HEK293T (cell line): ENCODE data around the gene NGEF.

Experiments
- CTCF ChIA-PET: fragments of 350-600 bp; formaldehyde crosslinking; extraction: SDS; loops from one replicate; lab custom pipeline; 2021; ENCODE audit warnings: antibody characterized with exemption, inconsistent platforms; lab: Yijun Ruan, JAX
- POLR2A ChIA-PET: fragments of 350-600 bp; formaldehyde crosslinking; extraction: SDS; loops from one replicate; lab custom pipeline; 2020; ENCODE audit warnings: antibody characterized with exemption, inconsistent platforms; lab: Yijun Ruan, JAX
- DNase-seq: peaks from one replicate; pipeline ENCODE4 v3.0.0; 2012; ENCODE audit warnings: mixed read lengths; ENCODE audit errors: extremely low spot score
- ARNT ChIP-seq: fragments of 450-650 bp; IDR thresholded peaks from 2 replicates; pipeline ENCODE4 v1.6.1; 2017; ENCODE audit warnings: mild to moderate bottlenecking
- BHLHE40 ChIP-seq: fragments of 450-650 bp; IDR thresholded peaks from 2 replicates; pipeline ENCODE4 v1.6.1; 2016; ENCODE audit warnings: mild to moderate bottlenecking, moderate library complexity, borderline replicate concordance
- CTBP1 ChIP-seq: fragments of 450-650 bp; IDR thresholded peaks from 2 replicates; pipeline ENCODE4 v1.6.1; 2016; ENCODE audit warnings: borderline replicate concordance
- ELF4 ChIP-seq: fragments of 450-650 bp; IDR thresholded peaks from 2 replicates; pipeline ENCODE4 v1.6.1; 2017; ENCODE audit warnings: antibody characterized with exemption
- FOXA1 ChIP-seq: fragments of 450-650 bp; IDR thresholded peaks from 2 replicates; pipeline ENCODE4 v1.6.1; 2016; ENCODE audit warnings: mild to moderate bottlenecking
- FOXK2 ChIP-seq: fragments of 450-650 bp; IDR thresholded peaks from 2 replicates; pipeline ENCODE4 v1.6.1; 2016; ENCODE audit warnings: mild to moderate bottlenecking
- FOXM1 ChIP-seq: fragments of 450-650 bp; IDR thresholded peaks from 2 replicates; pipeline ENCODE4 v1.6.1; 2017; ENCODE audit warnings: mild to moderate bottlenecking, borderline replicate concordance
- HDGF ChIP-seq: fragments of 450-650 bp; IDR thresholded peaks from 2 replicates; pipeline ENCODE4 v1.6.1; 2017; ENCODE audit warnings: antibody characterized with exemption, borderline replicate concordance
- L3MBTL2 ChIP-seq: fragments of 450-650 bp; conservative IDR thresholded peaks from 2 replicates; pipeline ENCODE4 v1.6.1; 2016; ENCODE audit warnings: mild to moderate bottlenecking
- LEF1 ChIP-seq: fragments of 450-650 bp; IDR thresholded peaks from 2 replicates; pipeline ENCODE4 v1.6.1; 2017; ENCODE audit warnings: mild to moderate bottlenecking, borderline replicate concordance
- NFRKB ChIP-seq: fragments of 450-650 bp; IDR thresholded peaks from 2 replicates; pipeline ENCODE4 v1.6.1; 2016; ENCODE audit warnings: mild to moderate bottlenecking, moderate library complexity
- PKNOX1 ChIP-seq: fragments of 450-650 bp; IDR thresholded peaks from 2 replicates; pipeline ENCODE4 v1.6.1; 2016
- SP1 ChIP-seq: fragments of 450-650 bp; IDR thresholded peaks from 2 replicates; pipeline ENCODE4 v1.6.1; 2017
- SUZ12 ChIP-seq: fragments of 450-650 bp; IDR thresholded peaks from 2 replicates; pipeline ENCODE4 v1.6.1; 2016; ENCODE audit warnings: mild to moderate bottlenecking
- TARDBP ChIP-seq: fragments of 450-650 bp; IDR thresholded peaks from 2 replicates; pipeline ENCODE4 v1.6.1; 2016
- ZNF384 ChIP-seq: fragments of 450-650 bp; IDR thresholded peaks from 2 replicates; pipeline ENCODE4 v1.6.1; 2016

Gene NGEF

GRCh38 chr2:232970051-232970450, 43.0 kb downstream of the NGEF start:
- CTCF ChIA-PET: no interaction called here

GRCh38 chr2:232967474-232967873, 45.6 kb downstream of the NGEF start:
- ChIA-PET CTCF (no interaction called here), POLR2A (no interaction called here)
- TF ChIP-seq ARNT (no peak), PKNOX1 (no peak), SP1 (no peak), HDGF (no peak), TARDBP (no peak), FOXK2 (no peak), NFRKB (no peak), BHLHE40 (no peak)
- DNase-seq: no peak

More at GRCh38 chr2:232970051-232970450, 43.0 kb downstream of the NGEF start:
- POLR2A ChIA-PET: no interaction called here
- TF ChIP-seq SP1 (no peak), FOXM1 (no peak), FOXK2 (no peak), TARDBP (no peak), PKNOX1 (no peak), ELF4 (no peak), NFRKB (no peak), LEF1 (no peak), ARNT (no peak), L3MBTL2 (no peak), SUZ12 (no peak), FOXA1 (no peak), BHLHE40 (no peak), CTBP1 (no peak)
- DNase-seq: no peak

- DNase-seq: no peak
- ChIA-PET POLR2A (no interaction called here), CTCF (no interaction called here)
- TF ChIP-seq SP1 (no peak), ELF4 (no peak), HDGF (no peak), TARDBP (no peak), LEF1 (no peak), SUZ12 (no peak), L3MBTL2 (no peak), FOXM1 (no peak), ZNF384 (no peak), PKNOX1 (no peak), ARNT (no peak), FOXA1 (no peak), FOXK2 (no peak), CTBP1 (no peak), BHLHE40 (no peak), NFRKB (no peak)
These were observed 46.9 kb downstream of the NGEF start for GRCh38 chr2:232966122-232966521.

- POLR2A ChIA-PET: no interaction called here
- no peak for TF ChIP-seq SUZ12
- DNase-seq: no peak
- CTCF ChIA-PET: no interaction called here
These were observed 49.1 kb downstream of the NGEF start for GRCh38 chr2:232963913-232964312.

GRCh38 chr2:232960862-232961261, 52.2 kb downstream of the NGEF start:
- TF ChIP-seq TARDBP: no peak
- no peak for TF ChIP-seq ZNF384
- TF ChIP-seq HDGF: no peak
- no peak for TF ChIP-seq FOXK2
- no peak for TF ChIP-seq SP1
- no peak for TF ChIP-seq L3MBTL2
- no peak for TF ChIP-seq NFRKB
- TF ChIP-seq CTBP1: no peak
- no peak for TF ChIP-seq LEF1
- TF ChIP-seq FOXA1: no peak
- no peak for TF ChIP-seq BHLHE40
- no peak for TF ChIP-seq ELF4
- TF ChIP-seq FOXM1: no peak
- TF ChIP-seq PKNOX1: no peak
- no peak for TF ChIP-seq SUZ12
- TF ChIP-seq ARNT: no peak
- CTCF ChIA-PET: no interaction called here
- DNase-seq: no peak
- POLR2A ChIA-PET: no interaction called here

- no peak for DNase-seq
- ChIA-PET CTCF (no interaction called here), POLR2A (no interaction called here)
- TF ChIP-seq BHLHE40: no peak
- TF ChIP-seq L3MBTL2: no peak
- no peak for TF ChIP-seq TARDBP
- TF ChIP-seq SUZ12: no peak
These were observed 53.9 kb downstream of the NGEF start for GRCh38 chr2:232959139-232959538.

GRCh38 chr2:232957657-232958090, 55.4 kb downstream of the NGEF start:
- no peak for DNase-seq
- POLR2A ChIA-PET: no interaction called here
- CTCF ChIA-PET: no interaction called here
- no peak for TF ChIP-seq FOXA1
- no peak for TF ChIP-seq SP1
- TF ChIP-seq FOXM1: no peak
- no peak for TF ChIP-seq PKNOX1
- TF ChIP-seq FOXK2: no peak
- no peak for TF ChIP-seq ELF4
- TF ChIP-seq L3MBTL2: no peak
- TF ChIP-seq ARNT: no peak
- no peak for TF ChIP-seq NFRKB
- TF ChIP-seq ZNF384: no peak
- TF ChIP-seq BHLHE40: no peak
- TF ChIP-seq HDGF: no peak
- no peak for TF ChIP-seq LEF1
- TF ChIP-seq TARDBP: no peak
- TF ChIP-seq CTBP1: no peak
- no peak for TF ChIP-seq SUZ12
